Gastroesophageal sphincter (tissue), 4 donors: Measurements from ENCODE around the gene KCNQ1OT1. TPM values are rescaled to one million over a fixed set of nuclear protein-coding genes. Genes with fewer than 3 reads are reported as not detected.
"Not testable (repeated sequence)": the region's sequence is repeated elsewhere in the genome, so short reads cannot be mapped to it uniquely, and the experiment has no call there.

Experiments used
- ATAC-seq: fragments of 150-250 bp; one replicate; pipeline ENCODE4 v1.9.1; 2016; ENCODE audit warnings: mild to moderate bottlenecking, moderate library complexity
- H3K27ac ChIP-seq, 4 donors: fragments of 200-600 bp; sonication (generic) in 3 of 4; 1 replicate in 3 of 4; 2 replicates in 1 of 4; pipeline ENCODE4 v1.5.1; 2016 to 2019
- H3K27me3 ChIP-seq: fragments of 200-600 bp; sonication (generic); one replicate; pipeline ENCODE4 v1.5.1; 2019
- H3K36me3 ChIP-seq, 2 donors: fragments of 200-600 bp; sonication (generic); one replicate each; pipeline ENCODE4 v1.5.1; 2019; ENCODE audit warnings: control low read depth in 1 of 2
- H3K4me1 ChIP-seq, 3 donors: fragments of 200-600 bp; sonication (generic); 1 replicate in 2 of 3; 2 replicates in 1 of 3; pipeline ENCODE4 v1.5.1; 2016 to 2019; ENCODE audit warnings: control low read depth in 2 of 3
- H3K4me3 ChIP-seq, 2 donors: fragments of 200-600 bp; sonication (generic); one replicate each; pipeline ENCODE4 v1.5.1; 2019; ENCODE audit warnings: mild to moderate bottlenecking in 1 of 2, moderate library complexity in 1 of 2
- H3K9me3 ChIP-seq, 3 donors: fragments of 200-600 bp; sonication (generic); one replicate each; pipeline ENCODE4 v1.5.1; 2017 to 2019; ENCODE audit warnings: control low read depth in 2 of 3
- CTCF ChIP-seq, 4 experiments: fragments of 200-600 bp in 2 of 4; fragments of 450-650 bp in 2 of 4; sonication (generic) in 1 of 4; IDR thresholded peaks; one replicate each; pipeline ENCODE4 v1.5.1; 2017 to 2019; ENCODE audit warnings: antibody characterized with exemption in 4 of 4, mild to moderate bottlenecking in 2 of 4, moderate library complexity in 2 of 4
- EP300 ChIP-seq: sonication (generic); formaldehyde crosslinking; IDR thresholded peaks from one replicate; pipeline ENCODE4 v1.6.1; 2017; ENCODE audit warnings: antibody characterized with exemption, mild to moderate bottlenecking
- POLR2A ChIP-seq, 2 donors: fragments of 450-650 bp; IDR thresholded peaks; one replicate each; pipeline ENCODE4 v1.6.1; 2017; ENCODE audit warnings: antibody characterized with exemption in 2 of 2, mild to moderate bottlenecking in 2 of 2, moderate library complexity in 1 of 2
- POLR2AphosphoS5 ChIP-seq: sonication (generic); formaldehyde crosslinking; IDR thresholded peaks from one replicate; pipeline ENCODE4 v1.6.1; 2017; ENCODE audit warnings: antibody characterized with exemption
- WGBS, 2 donors: methylation state at CpG; one replicate each; pipeline ENCODE4 v1.1.5; 2018; ENCODE audit warnings: low coverage in 1 of 2; 5-methylcytosine and 5-hydroxymethylcytosine counted together
- total RNA-seq, 4 donors: library from RNA; depleted of rRNA; stranded (reverse); fragments of >200 nt; gene quantifications; one replicate each; pipeline ENCODE4 v1.1.0, GENCODE V29; 2016

KCNQ1OT1 gene
- total RNA-seq, 4 donors from 2014 or later, result 0.52 to 3.3 (median 1.4) TPM

GRCh38 chr11:2645779-2646118, 54.0 kb downstream of the KCNQ1OT1 start:
- no peaks in the 10 kb centered on the region for H3K4me1 ChIP-seq
- TF ChIP-seq EP300 (no peak), POLR2A (IDR thresholded peaks at IDR 0.05) (no peak), POLR2AphosphoS5 (no peak), CTCF (IDR thresholded peaks at IDR 0.05) (no peak)
- no peak overlapping the region for H3K27ac ChIP-seq
- peaks cover 0 to 97% (median 0%) of the 10 kb centered on the region in 3 donors for H3K9me3 ChIP-seq
- 88 to 100% methylated on average over 1 of the region's 1 CpG for WGBS, 2 donors
- H3K4me3 ChIP-seq, result no peak overlapping the region
- ATAC-seq, result no peak
- H3K27me3 ChIP-seq, result no peaks in the 10 kb centered on the region
- no peaks in the 10 kb centered on the region for H3K36me3 ChIP-seq

- Histone ChIP-seq H3K27ac (no peak overlapping the region), H3K4me3 (no peak overlapping the region), H3K4me1 (no peaks in the 10 kb centered on the region), H3K27me3 (no peaks in the 10 kb centered on the region), H3K36me3 (no peaks in the 10 kb centered on the region), H3K9me3 (peaks cover 0 to 97% (median 0%) of the 10 kb centered on the region in 3 donors)
- WGBS, 2 donors, result 80 to 90% methylated on average over 1 to 2 of the region's 4 CpGs
- no peak for TF ChIP-seq POLR2AphosphoS5
- no peak for TF ChIP-seq EP300
- TF ChIP-seq POLR2A (IDR thresholded peaks at IDR 0.05), result no peak
- no peak for TF ChIP-seq CTCF (IDR thresholded peaks at IDR 0.05)
- ATAC-seq, result no peak
These were observed 54.7 kb downstream of the KCNQ1OT1 start for GRCh38 chr11:2644844-2645778.

GRCh38 chr11:2643746-2644145, 56.0 kb downstream of the KCNQ1OT1 start:
- no peak for ATAC-seq
- Histone ChIP-seq H3K27ac (no peak overlapping the region), H3K36me3 (no peaks in the 10 kb centered on the region), H3K27me3 (no peaks in the 10 kb centered on the region), H3K4me1 (no peaks in the 10 kb centered on the region), H3K4me3 (no peak overlapping the region), H3K9me3 (peaks cover 0 to 97% (median 0%) of the 10 kb centered on the region in 3 donors)
- no peak for TF ChIP-seq EP300
- 97 to 100% methylated on average over 3 of the region's 3 CpGs for WGBS, 2 donors

GRCh38 chr11:2641623-2642022, 58.2 kb downstream of the KCNQ1OT1 start:
- Histone ChIP-seq H3K36me3 (no peaks in the 10 kb centered on the region), H3K9me3 (peaks cover 0 to 95% (median 0%) of the 10 kb centered on the region in 3 donors), H3K27me3 (no peaks in the 10 kb centered on the region), H3K4me1 (no peaks in the 10 kb centered on the region), H3K4me3 (no peak overlapping the region), H3K27ac (no peak overlapping the region)
- ATAC-seq, result no peak
- 73 to 78% methylated on average over 1 of the region's 1 CpG for WGBS, 2 donors
- TF ChIP-seq CTCF (IDR thresholded peaks at IDR 0.05) (no peak), POLR2AphosphoS5 (no peak), POLR2A (IDR thresholded peaks at IDR 0.05) (no peak), EP300 (no peak)

GRCh38 chr11:2639763-2640162, 60.0 kb downstream of the KCNQ1OT1 start:
- H3K4me3 ChIP-seq, ATAC-seq, H3K4me1 ChIP-seq, H3K27ac ChIP-seq, H3K27me3 ChIP-seq, H3K36me3 ChIP-seq: not testable (repeated sequence)
- 73% methylated on average over 2 of the region's 13 CpGs; no CpG with 5 or more reads in 1 of the 2 donors for WGBS, 2 donors
- H3K9me3 ChIP-seq, result peaks cover 0 to 81% (median 0%) of the 10 kb centered on the region in 3 donors

- H3K4me1 ChIP-seq, result no peaks in the 10 kb centered on the region
- TF ChIP-seq CTCF (IDR thresholded peaks at IDR 0.05), result no peak
- H3K4me3 ChIP-seq, result no peak overlapping the region
- no peaks in the 10 kb centered on the region for H3K27me3 ChIP-seq
- no peak for ATAC-seq
- no peaks in the 10 kb centered on the region for H3K36me3 ChIP-seq
- H3K9me3 ChIP-seq, result peaks cover 0 to 74% (median 0%) of the 10 kb centered on the region in 3 donors
- no peak overlapping the region for H3K27ac ChIP-seq
- 70% methylated on average over 1 of the region's 1 CpG; no CpG with 5 or more reads in 1 of the 2 donors for WGBS, 2 donors
These were observed 68.6 kb downstream of the KCNQ1OT1 start for GRCh38 chr11:2631161-2631560.
